Measurements from ENCODE around the gene FNDC1. TPM values are rescaled to one million over a fixed set of nuclear protein-coding genes. Genes with fewer than 3 reads are reported as not detected.

FNDC1 gene
- total RNA-seq, 1 experiment from 2014 or later = not detected

- Histone ChIP-seq H3K4me1 (no peaks in the 10 kb centered on the region), H3K36me3 (ENCODE audit: control insufficient read depth, insufficient read depth, low read length) (no peaks in the 10 kb centered on the region), H3K9me3 (no peaks in the 10 kb centered on the region), H3K27me3 (replicated peaks; ENCODE audit: control insufficient read depth, insufficient read depth, low read length) (no peaks in the 10 kb centered on the region; the same call in 1 of the 2 replicates), H3K4me3 (ENCODE audit: low read depth, low read length) (no peak overlapping the region)
- POLR2A ChIA-PET = no interaction called here
- no TSS peak for BruUV-seq (replicated peaks)
- Mint-ChIP-seq H3K27ac (ENCODE audit: unreplicated experiment) (no peak overlapping the region), H3K4me3 (ENCODE audit: unreplicated experiment) (no peak overlapping the region), H3K36me3 (ENCODE audit: insufficient read depth, unreplicated experiment) (no peaks in the 10 kb centered on the region), H3K4me1 (ENCODE audit: low read depth, unreplicated experiment) (no peaks in the 10 kb centered on the region), H3K27me3 (ENCODE audit: insufficient read depth, unreplicated experiment) (peaks cover 31% of the 10 kb centered on the region), H3K9me3 (ENCODE audit: unreplicated experiment) (no peaks in the 10 kb centered on the region)
- CTCF ChIA-PET = no interaction called here
- intact Hi-C loops (cut with micrococcal nuclease; ENCODE audit: unreplicated experiment) = no loop called here
- DNase-seq = no peak
- TF ChIP-seq CTCF (IDR thresholded peaks at IDR 0.05; ENCODE audit: insufficient read depth in 1 of 2, low read depth in 1 of 2, low read length in 1 of 2, severe bottlenecking in 1 of 2, unreplicated experiment in 1 of 2) = no peak
These were observed 34.3 kb downstream of the FNDC1 start for GRCh38 chr6:159203304-159204005.

DNA sequence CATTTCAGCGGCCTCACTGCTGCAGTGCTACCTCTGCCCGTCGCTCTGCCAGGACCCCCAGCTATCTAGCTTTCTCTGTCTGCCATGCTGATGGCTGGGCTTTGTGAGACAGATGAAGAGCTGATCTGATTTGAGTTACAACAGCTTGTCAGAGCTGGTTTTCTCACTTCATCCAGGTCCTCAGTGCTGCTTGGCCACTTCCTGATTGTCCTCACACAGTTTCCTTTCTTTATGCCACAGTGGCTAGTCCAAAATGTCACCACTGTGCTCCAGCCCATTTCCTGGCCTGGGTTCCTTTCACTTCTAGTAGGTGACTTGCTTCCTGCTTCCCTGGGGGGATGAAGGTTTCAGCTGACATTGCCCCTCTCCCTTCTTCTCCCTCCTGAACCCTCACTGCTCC lies 35.4 kb downstream of the FNDC1 start:
- BruUV-seq (replicated peaks) = no TSS peak
- Mint-ChIP-seq H3K4me3 (ENCODE audit: unreplicated experiment) (no peak overlapping the region), H3K9me3 (ENCODE audit: unreplicated experiment) (no peaks in the 10 kb centered on the region), H3K36me3 (ENCODE audit: insufficient read depth, unreplicated experiment) (no peaks in the 10 kb centered on the region), H3K4me1 (ENCODE audit: low read depth, unreplicated experiment) (no peaks in the 10 kb centered on the region), H3K27ac (ENCODE audit: unreplicated experiment) (no peak overlapping the region), H3K27me3 (ENCODE audit: insufficient read depth, unreplicated experiment) (peaks cover 33% of the 10 kb centered on the region)
- no peaks in the 10 kb centered on the region for H3K4me1 ChIP-seq
- no peak overlapping the region for H3K4me3 ChIP-seq (ENCODE audit: low read depth, low read length)
- DNase-seq = no peak
- no peaks in the 10 kb centered on the region; the same call in 1 of the 2 replicates for H3K27me3 ChIP-seq (replicated peaks; ENCODE audit: control insufficient read depth, insufficient read depth, low read length)
- ChIA-PET CTCF (no interaction called here), POLR2A (no interaction called here)
- H3K36me3 ChIP-seq (ENCODE audit: control insufficient read depth, insufficient read depth, low read length) = no peaks in the 10 kb centered on the region
- no peaks in the 10 kb centered on the region for H3K9me3 ChIP-seq
- intact Hi-C loops (cut with micrococcal nuclease; ENCODE audit: unreplicated experiment) = no loop called here
- no peak for TF ChIP-seq CTCF (IDR thresholded peaks at IDR 0.05; ENCODE audit: insufficient read depth in 1 of 2, low read depth in 1 of 2, low read length in 1 of 2, severe bottlenecking in 1 of 2, unreplicated experiment in 1 of 2)

GRCh38 chr6:159212028-159212427 lies 42.8 kb downstream of the FNDC1 start:
- H3K27ac Mint-ChIP-seq (ENCODE audit: unreplicated experiment) = no peak overlapping the region
- ChIA-PET CTCF (no interaction called here), POLR2A (no interaction called here)
- Histone ChIP-seq H3K4me3 (ENCODE audit: low read depth, low read length) (no peak overlapping the region), H3K4me1 (no peaks in the 10 kb centered on the region), H3K36me3 (ENCODE audit: control insufficient read depth, insufficient read depth, low read length) (no peaks in the 10 kb centered on the region), H3K9me3 (no peaks in the 10 kb centered on the region), H3K27me3 (replicated peaks; ENCODE audit: control insufficient read depth, insufficient read depth, low read length) (peaks cover 3% of the 10 kb centered on the region)
- no TSS peak for BruUV-seq (replicated peaks)
- no peaks in the 10 kb centered on the region for H3K4me1 Mint-ChIP-seq (ENCODE audit: low read depth, unreplicated experiment)
- H3K27me3 Mint-ChIP-seq (ENCODE audit: insufficient read depth, unreplicated experiment) = peaks cover 32% of the 10 kb centered on the region
- DNase-seq = no peak
- intact Hi-C loops (cut with micrococcal nuclease; ENCODE audit: unreplicated experiment) = no loop called here
- no peak overlapping the region for H3K4me3 Mint-ChIP-seq (ENCODE audit: unreplicated experiment)
- no peak for TF ChIP-seq CTCF (IDR thresholded peaks at IDR 0.05; ENCODE audit: insufficient read depth in 1 of 2, low read depth in 1 of 2, low read length in 1 of 2, severe bottlenecking in 1 of 2, unreplicated experiment in 1 of 2)
- H3K36me3 Mint-ChIP-seq (ENCODE audit: insufficient read depth, unreplicated experiment) = no peaks in the 10 kb centered on the region
- H3K9me3 Mint-ChIP-seq (ENCODE audit: unreplicated experiment) = no peaks in the 10 kb centered on the region
